GM21786 (cell line): ENCODE data around the gene MOB3C.
A peak's percentile ranks its signal among the peaks of the same experiment; 100 is the strongest.
"Not testable (repeated sequence)": the region's sequence is repeated elsewhere in the genome, so short reads cannot be mapped to it uniquely, and the experiment has no call there.

Source experiments
- ATAC-seq: cut with Tn5 transposase; IDR thresholded peaks from one replicate; pipeline ENCODE4 v1.9.1; 2021; ENCODE audit not compliant: unreplicated experiment

MOB3C gene

DNA sequence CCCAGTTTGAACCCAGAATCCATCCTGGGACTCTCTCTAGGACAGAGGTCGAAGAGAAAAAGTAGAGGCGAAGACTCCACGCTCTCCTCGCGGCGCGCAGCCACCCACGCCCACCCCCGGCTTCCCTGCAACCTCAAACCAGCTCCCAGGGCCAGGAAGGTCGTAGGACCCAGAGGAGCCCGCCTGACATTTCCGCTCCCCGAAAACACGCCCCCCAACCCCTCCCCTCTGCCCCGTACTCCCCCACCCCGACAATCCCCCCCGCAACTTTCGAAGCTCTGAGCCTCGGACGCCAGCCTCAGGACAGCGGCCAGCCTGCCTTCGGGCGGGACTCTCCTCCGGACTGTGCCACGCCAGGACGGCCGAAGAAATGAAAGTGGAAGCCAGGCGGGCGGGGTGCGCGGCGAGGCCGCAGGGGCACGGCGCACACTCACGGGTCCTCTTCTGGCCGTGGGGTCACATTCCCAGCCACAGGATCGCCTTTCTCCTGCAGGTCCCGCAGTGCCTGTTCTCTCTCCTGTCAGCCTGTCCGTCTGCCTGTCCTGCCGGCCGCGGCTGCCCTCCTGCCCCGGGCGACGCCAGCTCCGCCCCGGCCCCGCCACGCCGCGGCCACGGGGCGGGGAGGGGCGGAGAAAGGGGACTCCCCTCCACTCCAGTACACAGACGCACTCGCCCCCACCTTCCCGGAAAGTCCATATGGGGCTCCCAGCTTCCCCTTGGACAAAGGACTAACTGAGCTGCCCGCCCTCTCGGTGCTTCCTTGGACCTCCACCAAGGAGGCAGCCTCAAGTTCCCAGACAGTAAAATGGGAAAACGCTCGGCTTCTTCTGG is at the start of gene MOB3C:
Gene MOB3C (minus strand): TSS at position 535 of the 831 bp plus-strand sequence. CDS start 3,490 bp downstream, outside the sequence.
- peak; percentile 54 for ATAC-seq

DNA sequence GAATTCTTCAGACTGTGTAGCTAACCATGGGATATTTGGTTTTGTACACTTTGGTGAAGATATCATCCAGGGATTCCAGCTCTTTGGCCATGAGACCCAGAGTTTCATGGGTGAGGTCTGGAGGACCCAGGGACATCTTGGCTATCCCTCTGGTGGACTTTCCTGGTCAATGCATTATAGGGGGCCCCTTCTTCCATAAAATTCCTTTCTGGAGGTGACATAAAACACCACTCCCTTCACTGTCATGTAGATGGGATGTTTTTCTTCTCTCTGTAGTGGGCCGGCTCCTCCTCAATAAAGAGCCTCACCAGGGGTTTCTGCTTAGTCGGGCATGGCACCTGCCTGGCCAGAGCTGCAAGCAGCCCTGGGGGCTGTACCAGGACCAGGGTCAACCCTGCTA is 49.4 kb upstream of the MOB3C start:
- no peak for ATAC-seq

DNA sequence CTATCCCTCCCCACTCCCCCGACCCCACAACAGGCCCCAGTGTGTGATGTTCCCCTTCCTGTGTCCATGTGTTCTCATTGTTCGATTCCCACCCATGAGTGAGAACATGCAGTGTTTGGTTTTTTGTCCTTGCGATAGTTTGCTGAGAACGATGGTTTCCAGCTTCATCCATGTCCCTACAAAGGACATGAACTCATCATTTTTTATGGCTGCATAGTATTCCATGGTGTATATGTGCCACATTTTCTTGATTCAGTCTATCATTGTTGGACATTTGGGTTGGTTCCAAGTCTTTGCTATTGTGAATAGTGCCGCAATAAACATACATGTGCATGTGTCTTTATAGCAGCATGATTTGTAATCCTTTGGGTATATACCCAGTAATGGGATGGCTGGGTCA is 46.3 kb upstream of the MOB3C start:
- ATAC-seq = not testable (repeated sequence)

DNA sequence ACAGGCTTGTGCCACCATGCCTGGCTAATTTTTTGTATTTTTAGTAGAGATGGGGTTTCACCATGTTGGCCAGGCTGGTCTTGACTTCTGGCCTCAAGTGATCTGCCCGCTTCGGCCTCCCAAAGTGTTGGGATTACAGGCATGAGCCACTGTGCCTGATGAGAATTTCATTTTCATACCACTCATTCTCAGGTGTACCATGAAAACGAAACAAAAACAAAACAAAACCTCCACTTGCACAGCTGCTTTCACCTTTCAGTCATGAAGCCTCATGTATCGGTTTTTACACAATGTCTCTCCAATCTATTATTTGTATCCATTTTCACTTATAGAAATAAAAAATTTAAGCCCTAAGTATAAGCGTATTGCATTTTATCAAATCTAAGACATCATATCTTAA is 43.5 kb upstream of the MOB3C start:
- ATAC-seq = peak; percentile 90

DNA sequence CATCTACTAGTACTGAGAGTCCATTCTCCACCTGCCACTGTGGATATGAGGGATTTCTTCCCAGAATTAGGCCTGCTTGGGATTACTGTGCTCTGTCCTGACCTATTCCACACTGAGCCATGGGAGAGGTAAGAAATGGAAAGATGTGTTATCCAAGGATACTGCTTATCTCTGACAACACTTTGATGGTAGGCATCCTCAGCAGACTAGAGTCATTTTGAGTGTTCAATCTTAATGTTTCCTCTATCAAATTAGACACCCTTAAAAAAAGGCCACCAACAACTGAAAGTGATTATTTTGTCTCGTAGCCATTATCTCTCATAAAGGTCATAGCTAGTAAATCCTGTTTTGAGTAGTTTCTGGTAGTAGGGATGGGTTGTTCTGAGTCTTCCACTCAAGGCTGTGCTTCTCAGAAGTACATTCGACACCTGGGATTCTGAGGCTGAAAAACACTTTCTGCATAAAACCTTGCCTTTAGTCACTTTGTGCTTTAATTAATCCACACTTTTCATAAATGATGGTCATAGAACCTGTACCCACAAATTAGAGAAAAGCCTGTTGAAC is 42.8 kb upstream of the MOB3C start:
- no peak for ATAC-seq

DNA sequence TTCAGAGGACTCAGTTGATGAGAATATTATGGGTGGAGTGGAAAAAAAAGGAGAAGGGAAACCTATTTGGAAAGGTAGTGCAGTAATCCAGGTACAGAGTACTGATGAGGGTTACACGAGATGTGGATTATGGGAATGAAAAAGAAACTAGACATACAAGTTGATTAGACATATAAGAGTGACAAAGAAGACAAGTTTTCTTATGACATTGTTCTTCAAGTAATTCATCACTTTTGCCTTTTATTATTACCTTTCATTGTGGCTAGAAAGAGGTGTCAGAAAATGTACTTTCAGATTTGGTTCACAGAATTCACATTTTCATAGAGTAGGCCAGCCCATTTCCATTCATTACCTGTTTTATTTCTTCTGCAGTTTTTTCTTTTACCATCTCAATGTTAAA is 41.2 kb upstream of the MOB3C start:
- no peak for ATAC-seq

DNA sequence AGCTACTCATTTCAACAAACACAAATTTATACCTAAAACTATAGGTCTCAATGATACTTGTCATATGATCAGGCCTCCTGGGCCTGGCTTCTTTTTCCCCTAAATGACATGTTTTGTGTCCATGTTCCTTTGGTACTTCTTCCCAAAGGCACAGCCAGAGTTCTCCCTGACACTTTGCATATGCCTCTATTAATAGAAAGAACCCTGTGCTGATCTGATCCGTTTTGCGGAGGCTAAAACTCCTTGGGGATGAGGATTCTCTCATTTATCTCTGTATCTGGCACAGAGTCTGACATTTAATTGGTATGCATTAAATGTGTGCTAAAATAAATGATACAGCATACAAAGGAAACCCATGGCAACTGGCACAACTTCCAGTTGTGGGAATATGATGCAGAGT is 40.0 kb upstream of the MOB3C start:
- ATAC-seq = no peak

DNA sequence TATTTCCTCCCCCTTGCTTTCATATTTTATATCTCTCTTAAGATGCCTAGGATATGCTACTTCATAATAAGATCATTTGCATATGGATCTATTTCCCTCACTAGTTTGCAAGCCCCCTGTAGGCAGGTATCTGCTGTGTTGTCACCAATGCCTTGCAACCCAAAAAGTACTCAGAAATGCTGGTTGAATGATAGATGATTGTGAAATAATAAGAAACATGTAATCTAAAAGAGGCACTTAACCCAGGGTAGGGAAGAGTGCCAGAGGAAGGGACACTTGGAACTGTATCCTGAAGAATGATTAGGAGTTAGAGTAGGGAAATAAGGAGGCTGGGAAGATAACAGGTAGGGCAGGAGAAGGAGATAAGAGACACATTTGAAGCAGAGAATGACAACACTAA is 39.2 kb upstream of the MOB3C start:
- ATAC-seq = no peak

DNA sequence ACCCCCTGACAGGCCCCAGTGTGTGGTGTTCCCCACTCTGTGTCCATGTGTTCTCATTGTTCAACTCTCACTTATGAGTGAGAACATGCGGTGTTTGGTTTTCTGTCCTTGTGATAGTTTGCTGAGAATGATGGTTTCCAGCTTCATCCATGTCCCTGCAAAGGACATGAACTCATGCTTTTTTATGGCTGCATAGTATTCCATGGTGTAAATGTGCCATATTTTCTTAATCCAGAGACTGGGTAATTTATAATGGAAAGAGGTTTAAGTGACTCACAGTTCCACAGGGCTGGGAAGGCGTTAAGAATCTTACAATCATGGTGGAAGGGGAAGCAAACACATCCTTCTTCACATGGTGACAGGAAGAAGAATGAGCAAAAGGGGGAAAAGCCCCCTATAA is 38.1 kb upstream of the MOB3C start:
- not testable (repeated sequence) for ATAC-seq

DNA sequence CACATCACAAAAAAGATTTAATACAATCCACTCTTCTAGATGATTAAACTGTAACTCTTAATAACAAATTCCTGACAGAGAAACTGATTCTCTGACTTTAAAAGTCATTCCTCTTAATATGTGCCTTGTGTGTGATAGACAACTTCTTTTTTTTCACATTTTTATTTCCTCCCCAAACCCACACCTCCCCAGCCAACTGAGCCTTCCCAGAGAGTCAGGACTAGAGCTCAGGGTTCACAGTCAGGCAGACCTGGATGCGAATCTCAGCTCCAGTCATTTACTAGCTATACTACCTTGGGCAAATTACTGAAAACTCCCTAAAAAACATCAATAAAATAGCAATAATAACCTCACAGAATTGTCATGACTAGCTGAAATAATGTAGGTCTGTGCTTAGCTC is 37.4 kb upstream of the MOB3C start:
- no peak for ATAC-seq

DNA sequence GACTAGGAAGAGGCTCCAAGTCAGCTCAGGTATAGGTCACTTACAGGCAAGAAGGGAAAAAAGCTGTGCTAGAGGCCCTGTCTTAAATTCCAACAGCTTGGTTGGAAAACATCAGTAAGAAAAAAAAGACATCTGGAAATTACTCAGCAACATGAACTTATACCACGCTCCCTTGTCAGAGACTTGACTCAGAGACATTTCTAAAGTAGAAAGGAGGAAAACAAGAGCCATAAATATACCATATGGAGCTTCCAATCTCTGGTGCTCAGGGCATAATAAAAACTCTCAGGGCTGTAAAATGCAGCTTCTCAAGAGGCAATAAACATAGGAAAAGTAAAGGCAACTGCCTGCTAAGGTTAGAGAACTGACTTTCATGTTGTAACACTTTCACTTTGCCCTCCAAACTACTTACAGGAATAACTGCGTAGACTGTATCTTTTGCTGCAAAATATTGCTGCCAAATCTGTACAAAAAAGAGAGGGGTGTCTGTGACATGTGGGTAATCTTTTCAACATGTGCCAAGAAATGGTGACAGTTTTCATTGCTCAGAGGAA is 36.9 kb upstream of the MOB3C start:
- ATAC-seq = no peak

DNA sequence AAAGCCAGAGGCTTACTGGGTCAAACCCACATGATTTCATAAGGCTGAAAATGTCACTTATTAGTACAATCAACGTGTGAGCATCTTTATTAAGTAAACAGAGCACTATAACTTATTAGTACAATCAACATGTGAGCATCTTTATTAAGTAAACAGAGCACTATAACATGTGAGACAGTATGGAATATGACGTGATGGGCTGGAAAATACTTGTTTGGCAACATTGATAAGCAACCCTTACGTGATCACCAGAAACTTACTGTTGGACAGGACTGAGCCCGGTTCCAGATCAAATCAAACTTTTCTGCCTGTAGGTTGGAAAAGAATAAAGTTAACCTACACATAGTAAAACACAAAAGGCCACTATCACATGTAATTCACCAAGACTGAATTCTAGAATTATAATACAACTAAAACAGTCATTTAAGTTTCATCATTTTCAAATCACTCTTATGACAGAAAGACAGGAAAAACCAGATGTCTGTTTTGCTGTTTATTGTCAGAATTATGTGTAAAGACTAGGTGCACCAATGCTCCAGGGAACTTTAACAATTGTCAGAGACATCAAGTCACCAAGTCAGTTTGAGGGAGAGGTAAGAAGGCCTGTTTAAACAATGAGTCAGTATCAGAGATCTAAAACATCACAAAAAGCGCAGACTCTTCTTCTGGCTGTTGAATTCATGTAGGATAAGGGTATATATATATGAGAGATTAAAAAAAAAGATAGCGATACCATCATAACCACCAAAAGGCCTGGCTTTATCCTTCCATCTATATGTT is 35.9 kb upstream of the MOB3C start:
- no peak for ATAC-seq

DNA sequence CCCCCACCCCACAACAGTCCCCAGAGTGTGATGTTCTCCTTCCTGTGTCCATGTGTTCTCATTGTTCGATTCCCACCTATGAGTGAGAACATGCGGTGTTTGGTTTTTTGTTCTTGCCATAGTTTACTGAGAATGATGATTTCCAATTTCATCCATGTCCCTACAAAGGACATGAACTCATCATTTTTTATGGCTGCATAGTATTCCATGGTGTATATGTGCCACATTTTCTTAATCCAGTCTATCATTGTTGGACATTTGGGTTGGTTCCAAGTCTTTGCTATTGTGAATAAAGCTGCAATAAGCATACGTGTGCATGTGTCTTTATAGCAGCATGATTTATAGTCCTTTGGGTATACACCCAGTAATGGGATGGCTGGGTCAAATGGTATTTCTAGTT is 34.5 kb upstream of the MOB3C start:
- ATAC-seq = not testable (repeated sequence)

DNA sequence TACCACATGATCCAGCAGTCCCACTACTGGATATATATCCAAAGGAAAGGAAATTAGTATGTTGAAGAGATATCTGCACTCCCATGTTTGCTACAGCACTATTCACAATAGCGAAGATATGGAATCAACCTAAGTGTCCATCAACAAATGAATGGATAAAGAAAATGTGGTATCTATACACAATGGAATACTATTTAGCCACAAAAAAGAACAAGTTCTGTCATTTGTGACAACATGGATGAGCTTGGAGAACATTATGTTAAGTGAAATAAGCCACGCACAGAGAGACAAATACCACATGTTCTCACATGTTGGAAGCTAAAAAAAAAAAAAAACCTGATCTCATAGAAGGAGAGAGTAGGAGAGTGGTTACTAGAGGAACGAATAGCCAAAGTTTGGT is 33.9 kb upstream of the MOB3C start:
- no peak for ATAC-seq

DNA sequence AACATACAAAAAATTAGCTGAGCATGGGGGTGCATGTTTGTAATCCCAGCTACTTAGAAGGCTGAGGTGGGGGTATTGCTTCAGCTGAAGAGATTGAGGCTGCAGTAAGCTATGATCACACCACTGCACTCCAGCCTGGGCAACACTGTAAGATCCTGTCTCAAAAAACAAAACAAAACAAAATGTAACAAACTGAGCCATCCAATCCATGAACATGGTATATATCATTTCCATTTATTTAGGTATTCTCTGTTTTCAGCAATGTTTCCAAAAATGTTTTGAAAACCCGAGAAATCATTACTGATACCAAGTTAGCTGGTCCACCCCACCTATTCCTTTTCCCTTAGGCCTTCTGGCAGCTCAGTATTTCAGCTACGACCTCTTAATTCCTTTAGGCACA is 33.2 kb upstream of the MOB3C start:
- no peak for ATAC-seq

DNA sequence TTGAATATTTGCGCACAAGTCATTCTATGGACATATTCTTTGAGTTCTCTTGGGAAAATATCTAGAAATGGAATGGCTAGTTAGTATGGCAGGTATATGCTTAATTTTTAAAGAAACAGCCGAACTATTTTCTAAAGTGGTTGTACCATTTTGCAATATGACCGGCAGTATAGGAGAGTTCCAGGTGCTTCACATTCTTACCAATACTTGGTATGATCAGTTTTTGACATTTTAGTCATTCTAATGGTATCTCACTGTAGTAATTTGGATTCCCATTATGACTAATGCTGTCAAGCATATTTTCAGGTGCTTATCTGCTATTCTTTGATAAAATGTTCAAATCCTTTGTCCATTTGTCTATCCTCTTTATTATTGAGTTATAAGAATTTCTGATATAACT is 31.0 kb upstream of the MOB3C start:
- no peak for ATAC-seq

DNA sequence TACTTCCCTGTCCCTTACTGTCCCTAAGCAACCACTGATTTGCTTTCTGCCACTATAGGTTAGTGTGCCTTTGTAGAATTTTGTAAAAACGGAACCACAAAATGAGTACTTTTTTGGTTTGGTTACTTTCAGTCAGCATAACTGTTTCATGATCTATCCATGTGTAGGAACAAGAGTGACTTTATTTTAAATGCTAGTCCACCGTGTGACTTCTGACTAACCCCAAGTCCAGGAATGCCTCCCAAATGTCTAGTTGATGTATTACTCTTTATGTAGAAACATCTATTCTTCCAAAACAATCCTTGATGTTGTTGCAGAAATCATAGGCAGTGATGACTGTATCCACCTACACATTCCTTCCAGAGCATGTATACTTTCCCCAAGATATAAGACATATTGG is 30.2 kb upstream of the MOB3C start:
- ATAC-seq = no peak

DNA sequence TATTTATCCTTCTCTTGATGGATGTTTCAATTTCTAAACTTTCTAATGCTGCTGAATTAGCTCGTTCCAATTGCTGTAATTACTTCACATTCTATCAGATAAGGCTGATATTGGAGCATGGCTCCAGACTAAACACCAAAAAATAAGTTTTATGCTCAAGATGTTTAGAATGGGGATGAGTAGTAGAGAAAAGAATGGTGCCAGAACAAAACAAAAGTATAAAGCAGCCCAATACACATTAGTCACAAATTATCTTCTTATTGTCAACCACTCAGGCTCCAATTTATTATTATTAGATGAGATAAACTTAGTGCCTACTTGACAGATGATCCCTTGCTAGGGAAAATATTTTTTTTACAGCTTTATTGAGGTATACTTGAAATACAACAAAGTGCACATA is 29.7 kb upstream of the MOB3C start:
- no peak for ATAC-seq

DNA sequence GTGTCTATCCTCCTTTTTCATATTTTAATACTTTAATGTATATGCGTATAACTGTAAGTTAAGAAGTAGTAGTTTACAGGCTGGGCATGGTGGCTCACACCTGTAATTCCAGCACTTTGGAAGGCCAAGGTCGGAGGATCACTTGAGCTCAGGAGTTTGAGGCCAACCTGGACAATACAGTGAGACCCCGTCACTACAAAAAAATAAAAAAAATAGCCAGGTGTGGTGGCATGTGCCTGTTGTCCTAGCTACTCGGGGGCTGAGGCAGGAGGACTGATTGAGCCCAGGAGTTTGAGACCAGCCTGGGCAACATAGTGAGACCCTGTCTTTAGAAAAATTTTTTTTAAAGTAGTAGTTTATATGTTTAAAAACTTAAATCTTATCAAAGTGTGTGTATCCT is 29.2 kb upstream of the MOB3C start:
- no peak for ATAC-seq

DNA sequence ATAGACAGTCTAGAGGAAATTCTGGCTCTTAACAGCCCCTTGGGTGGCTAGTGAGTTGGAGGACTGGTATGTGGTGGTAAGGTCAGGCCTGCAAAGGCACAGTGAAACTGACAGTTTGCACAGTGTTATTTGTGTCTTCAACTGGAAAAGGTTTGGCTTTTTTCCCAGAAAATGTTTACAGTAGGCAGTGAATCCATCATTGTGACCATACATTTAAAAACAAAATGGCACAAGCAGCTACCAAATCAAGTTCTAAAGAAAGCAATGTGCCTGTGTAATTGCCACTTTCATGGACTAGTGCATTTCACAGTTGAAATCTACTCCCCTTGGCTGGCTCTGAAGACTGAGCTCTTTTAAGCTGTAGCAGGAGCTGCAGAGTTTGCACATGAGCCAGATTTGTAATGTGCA is 26.8 kb upstream of the MOB3C start:
- no peak for ATAC-seq

DNA sequence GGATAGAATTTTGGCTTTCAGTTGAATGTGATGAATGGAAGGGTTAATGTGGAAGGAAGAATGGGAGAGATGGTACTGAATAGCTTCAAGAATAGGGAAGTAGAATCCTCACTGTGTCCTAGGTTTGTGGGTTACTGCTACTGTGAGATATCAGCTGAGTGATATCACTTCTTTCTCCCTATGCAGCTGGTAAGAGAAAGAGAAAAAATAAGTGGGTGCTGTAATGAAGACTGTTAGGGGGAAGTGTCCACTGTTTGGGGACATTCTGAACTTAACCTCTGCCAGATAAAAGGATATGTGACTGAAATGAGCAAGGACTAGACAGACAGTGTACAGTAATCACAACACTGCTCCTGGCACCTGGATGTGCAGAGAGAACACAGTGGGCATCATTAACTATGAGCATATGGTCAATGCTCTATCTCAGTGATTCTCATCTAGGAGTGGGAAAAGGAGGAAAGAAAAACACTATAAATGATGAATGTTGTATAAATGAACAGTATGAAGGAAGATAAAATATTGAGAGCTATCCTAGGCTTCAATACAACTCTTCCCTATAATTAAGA is 25.6 kb upstream of the MOB3C start:
- no peak for ATAC-seq
